Fibroblast of the aortic adventitia (primary cell): Measurements from ENCODE around the gene PPBP. TPM values are rescaled to one million over a fixed set of nuclear protein-coding genes. Genes with fewer than 3 reads are reported as not detected.

Source experiments
- DNase-seq: peaks from one replicate; pipeline ENCODE4 v3.0.0-alpha.2; 2010; ENCODE audit warnings: low read depth
- H3K4me3 ChIP-seq: 2 replicates; pipeline ENCODE4 v1.5.1; 2011; ENCODE audit warnings: low read depth, mild to moderate bottlenecking, control low read depth, low read length, moderate library complexity
- CTCF ChIP-seq: IDR thresholded peaks from 2 replicates; pipeline ENCODE4 v1.5.1; 2011; ENCODE audit warnings: mild to moderate bottlenecking, low read length, control low read depth, inconsistent platforms; ENCODE audit not compliant: insufficient read depth
- total RNA-seq: library from RNA; depleted of rRNA; stranded (reverse); fragments of >200 nt; gene quantifications from 2 replicates; pipeline ENCODE4 v1.2.3, GENCODE V29; 2012; ENCODE audit warnings: low replicate concordance

Gene PPBP
- total RNA-seq: not detected in 2 replicates

GRCh38 chr4:73988061-73988460, at the start of gene PPBP:
TSS of gene PPBP (minus strand) at chr4:73988190. CDS start at chr4:73988103, 87 bp downstream.
- DNase-seq: no peak
- no peak for TF ChIP-seq CTCF
- no peak within 1 kb of the TSS for H3K4me3 ChIP-seq

- DNase-seq: no peak
- TF ChIP-seq CTCF: no peak
- peak overlapping the region; percentile 84 for H3K4me3 ChIP-seq
Observed at GRCh38 chr4:74037076-74037955, 49.3 kb upstream of the PPBP start.

GRCh38 chr4:74033739-74034138, 45.7 kb upstream of the PPBP start:
- H3K4me3 ChIP-seq: no peak overlapping the region
- peak; percentile 30 for DNase-seq
- no peak for TF ChIP-seq CTCF

GRCh38 chr4:74032064-74032463, 44.1 kb upstream of the PPBP start:
- peak; percentile 72 for DNase-seq
- no peak overlapping the region for H3K4me3 ChIP-seq
- no peak for TF ChIP-seq CTCF

GRCh38 chr4:74031576-74031975, 43.6 kb upstream of the PPBP start:
- no peak for DNase-seq
- no peak for TF ChIP-seq CTCF
- H3K4me3 ChIP-seq: no peak overlapping the region

GRCh38 chr4:74030285-74030684, 42.3 kb upstream of the PPBP start:
- DNase-seq: no peak
- no peak overlapping the region for H3K4me3 ChIP-seq
- TF ChIP-seq CTCF: no peak
